Smooth muscle cell (in vitro differentiated cells): ENCODE results near the gene LIPC. TPM values are rescaled to one million over a fixed set of nuclear protein-coding genes. Genes with fewer than 3 reads are reported as not detected.

ENCODE experiments used
- DNase-seq: peaks from one replicate; lab custom pipeline; 2025; ENCODE audit not compliant: unreplicated experiment; lab: John Stamatoyannopoulos, UW
- H2AFZ ChIP-seq: fragments of 200-600 bp; sonication (generic); 2 replicates; pipeline ENCODE4 v1.6.0; 2016; ENCODE audit warnings: antibody characterized with exemption, low read depth, mild to moderate bottlenecking
- H3F3A ChIP-seq: fragments of 200-600 bp; sonication (generic); 2 replicates; pipeline ENCODE4 v1.6.0; 2017; ENCODE audit warnings: antibody characterized with exemption, low read depth
- H3K27ac ChIP-seq: fragments of 200-600 bp; sonication (generic); 2 replicates; pipeline ENCODE4 v1.5.1; 2016; ENCODE audit warnings: low read depth, mild to moderate bottlenecking
- H3K27me3 ChIP-seq: fragments of 200-600 bp; sonication (generic); 2 replicates; pipeline ENCODE4 v1.6.1; 2016; ENCODE audit warnings: low read depth, mild to moderate bottlenecking
- H3K36me3 ChIP-seq: fragments of 200-600 bp; sonication (generic); 2 replicates; pipeline ENCODE4 v1.5.1; 2016; ENCODE audit warnings: low read depth
- H3K4me1 ChIP-seq: fragments of 200-600 bp; sonication (generic); 2 replicates; pipeline ENCODE4 v1.5.1; 2016; ENCODE audit warnings: low read depth
- H3K4me2 ChIP-seq: fragments of 200-600 bp; sonication (generic); 2 replicates; pipeline ENCODE4 v1.6.0; 2016; ENCODE audit warnings: mild to moderate bottlenecking
- H3K4me3 ChIP-seq: fragments of 200-600 bp; sonication (generic); 2 replicates; pipeline ENCODE4 v1.5.1; 2016; ENCODE audit warnings: mild to moderate bottlenecking
- H3K79me2 ChIP-seq: fragments of 200-600 bp; sonication (generic); 2 replicates; pipeline ENCODE4 v1.6.0; 2016; ENCODE audit warnings: low read depth, mild to moderate bottlenecking
- H3K9ac ChIP-seq: fragments of 200-600 bp; sonication (generic); 2 replicates; pipeline ENCODE4 v1.6.0; 2016; ENCODE audit warnings: low read depth
- H3K9me3 ChIP-seq: fragments of 200-600 bp; sonication (generic); replicated peaks from 2 replicates; pipeline ENCODE4 v1.5.1; 2016; ENCODE audit warnings: low read depth
- H4K20me1 ChIP-seq: fragments of 200-600 bp; sonication (generic); 2 replicates; pipeline ENCODE4 v1.6.0; 2016; ENCODE audit warnings: low read depth
- CTCF ChIP-seq: fragments of 200-600 bp; sonication (generic); IDR thresholded peaks from 2 replicates; pipeline ENCODE4 v1.5.1; 2017; ENCODE audit warnings: borderline replicate concordance, mild to moderate bottlenecking, antibody characterized with exemption; ENCODE audit not compliant: insufficient read depth, poor library complexity, severe bottlenecking
- WGBS: methylation state at CpG from one replicate; pipeline ENCODE4 v1.1.7; 2016; ENCODE audit warnings: low lambda C conversion rate; 5-methylcytosine and 5-hydroxymethylcytosine counted together
- polyA plus RNA-seq: library from polyadenylated mRNA; unstranded; fragments of >200 nt; fragmentation: Nextera tagmentation; extraction: Ambion mirVana; gene quantifications from 2 replicates; pipeline ENCODE4 v1.2.1, GENCODE V29; 2016
- total RNA-seq: library from RNA; depleted of rRNA; stranded (reverse); fragments of >200 nt; gene quantifications from 2 replicates; pipeline ENCODE4 v1.2.3, GENCODE V29; 2014

Gene LIPC
- total and polyA plus RNA-seq, 2 experiments from 2014 or later, result not detected

- Histone ChIP-seq H3K27ac (no peak overlapping the region), H2AFZ (no peak overlapping the region), H3F3A (no peaks in the 10 kb centered on the region), H3K4me3 (no peak overlapping the region), H3K27me3 (no peaks in the 10 kb centered on the region), H3K79me2 (no peaks in the 10 kb centered on the region), H3K9ac (no peak overlapping the region), H3K36me3 (no peaks in the 10 kb centered on the region), H4K20me1 (no peaks in the 10 kb centered on the region), H3K9me3 (no peaks in the 10 kb centered on the region), H3K4me2 (no peak overlapping the region), H3K4me1 (no peaks in the 10 kb centered on the region)
- 96% methylated on average over 13 of the region's 13 CpGs for WGBS
- no peak for DNase-seq
- no peak for TF ChIP-seq CTCF
These were observed 53.2 kb downstream of the LIPC start for GRCh38 chr15:58484791-58485600.

DNA sequence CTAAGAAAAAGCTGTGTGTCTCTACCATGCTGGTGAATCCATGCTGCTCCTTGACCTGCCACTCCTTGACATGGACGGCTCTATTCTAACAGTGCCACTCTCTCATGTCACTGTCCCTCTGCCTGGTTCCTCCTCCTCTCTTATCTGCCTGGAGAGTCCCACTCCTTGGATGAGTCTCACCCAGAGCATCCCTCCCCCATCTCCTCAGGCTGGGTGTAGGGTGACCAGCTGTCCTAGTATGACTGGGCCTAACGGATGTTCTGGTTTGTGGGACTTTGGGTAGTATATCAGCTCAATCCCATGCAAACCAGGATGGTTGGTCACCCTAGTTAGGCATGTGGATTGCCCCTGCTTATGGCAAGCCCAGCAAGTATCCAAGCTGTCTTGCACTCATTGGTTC lies 54.3 kb downstream of the LIPC start:
- no peaks in the 10 kb centered on the region for H3K4me1 ChIP-seq
- H4K20me1 ChIP-seq, result no peaks in the 10 kb centered on the region
- no peak overlapping the region for H3K27ac ChIP-seq
- H3F3A ChIP-seq, result no peaks in the 10 kb centered on the region
- no peaks in the 10 kb centered on the region for H3K79me2 ChIP-seq
- no peak overlapping the region for H3K4me2 ChIP-seq
- no peaks in the 10 kb centered on the region for H3K27me3 ChIP-seq
- no peak for DNase-seq
- H3K9ac ChIP-seq, result no peak overlapping the region
- no peak overlapping the region for H2AFZ ChIP-seq
- no peaks in the 10 kb centered on the region for H3K9me3 ChIP-seq
- TF ChIP-seq CTCF, result no peak
- no peaks in the 10 kb centered on the region for H3K36me3 ChIP-seq
- H3K4me3 ChIP-seq, result no peak overlapping the region
- 98% methylated on average over 2 of the region's 2 CpGs for WGBS

DNA sequence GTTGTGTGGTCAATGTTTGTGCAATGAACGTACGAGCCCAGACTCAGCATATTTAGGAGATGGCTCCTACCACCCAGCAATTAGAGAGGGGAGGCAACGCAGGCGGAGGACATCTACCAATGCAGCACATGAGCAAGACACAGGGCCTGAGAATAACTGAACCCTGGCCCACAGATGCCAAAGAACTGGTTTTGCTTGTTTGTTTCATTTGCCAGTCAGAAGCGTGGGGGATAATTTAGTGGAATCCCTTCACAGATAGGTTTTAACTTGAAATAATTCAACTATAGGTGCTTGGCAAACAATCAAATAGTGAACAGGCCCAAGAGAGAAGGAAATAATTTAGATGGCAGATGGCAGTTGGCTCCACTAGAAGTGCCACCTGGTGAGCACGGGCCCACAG lies 54.8 kb downstream of the LIPC start:
- no peak overlapping the region for H3K4me2 ChIP-seq
- no peaks in the 10 kb centered on the region for H3K36me3 ChIP-seq
- no peak for TF ChIP-seq CTCF
- H3K9me3 ChIP-seq, result no peaks in the 10 kb centered on the region
- no peaks in the 10 kb centered on the region for H3K79me2 ChIP-seq
- H3K9ac ChIP-seq, result no peak overlapping the region
- no peaks in the 10 kb centered on the region for H3F3A ChIP-seq
- H3K27me3 ChIP-seq, result no peaks in the 10 kb centered on the region
- 81% methylated on average over 6 of the region's 6 CpGs for WGBS
- no peaks in the 10 kb centered on the region for H3K4me1 ChIP-seq
- H3K4me3 ChIP-seq, result no peak overlapping the region
- H2AFZ ChIP-seq, result no peak overlapping the region
- H4K20me1 ChIP-seq, result no peaks in the 10 kb centered on the region
- H3K27ac ChIP-seq, result no peak overlapping the region
- DNase-seq, result no peak
